NCI-H1436 treated with DMSO at 0.1 percent for 48 hours (cell line): ENCODE results near the gene DOCK9.
"Not testable (repeated sequence)": the region's sequence is repeated elsewhere in the genome, so short reads cannot be mapped to it uniquely, and the experiment has no call there.

Experiments
- DNase-seq: peaks from one replicate; lab custom pipeline; 2025; lab: John Stamatoyannopoulos, UW

Gene DOCK9

GRCh38 chr13:98824376-98825160, 153.3 kb downstream of the DOCK9 start:
- no peak for DNase-seq

- no peak for DNase-seq
Observed at GRCh38 chr13:98823442-98823841, 154.4 kb downstream of the DOCK9 start.

GRCh38 chr13:98822225-98822606, 155.6 kb downstream of the DOCK9 start:
- DNase-seq, result no peak

GRCh38 chr13:98821372-98822224, 156.3 kb downstream of the DOCK9 start:
- no peak for DNase-seq

- no peak for DNase-seq
Observed at GRCh38 chr13:98820744-98821371, 157.0 kb downstream of the DOCK9 start.

GRCh38 chr13:98820300-98820699, 157.6 kb downstream of the DOCK9 start:
- DNase-seq, result no peak

- DNase-seq, result no peak
Observed at GRCh38 chr13:98819382-98820010, 158.4 kb downstream of the DOCK9 start.

- DNase-seq, result no peak
Observed at GRCh38 chr13:98816406-98816805, 161.5 kb downstream of the DOCK9 start.

GRCh38 chr13:98813993-98814392, 163.9 kb downstream of the DOCK9 start:
- DNase-seq, result no peak

GRCh38 chr13:98812186-98812790, 165.6 kb downstream of the DOCK9 start:
- not testable (repeated sequence) for DNase-seq

- DNase-seq, result no peak
Observed at GRCh38 chr13:98810746-98811145, 167.1 kb downstream of the DOCK9 start.

GRCh38 chr13:98809345-98809777, 168.5 kb downstream of the DOCK9 start:
- no peak for DNase-seq

- no peak for DNase-seq
Observed at GRCh38 chr13:98807774-98808173, 170.1 kb downstream of the DOCK9 start.

- no peak for DNase-seq
Observed at GRCh38 chr13:98804336-98804855, 173.5 kb downstream of the DOCK9 start.

GRCh38 chr13:98803921-98804320, 173.9 kb downstream of the DOCK9 start:
- DNase-seq, result no peak

- DNase-seq, result no peak
Observed at GRCh38 chr13:98803111-98803561, 174.7 kb downstream of the DOCK9 start.

- DNase-seq, result no peak
Observed at GRCh38 chr13:98802559-98802958, 175.3 kb downstream of the DOCK9 start.

GRCh38 chr13:98801626-98802418, 176.0 kb downstream of the DOCK9 start:
- DNase-seq, result no peak

GRCh38 chr13:98800078-98800477, 177.8 kb downstream of the DOCK9 start:
- DNase-seq, result no peak

- DNase-seq, result no peak
Observed at GRCh38 chr13:98798849-98799645, 178.8 kb downstream of the DOCK9 start.
